Measurements from ENCODE around the gene HERC6. TPM values are rescaled to one million over a fixed set of nuclear protein-coding genes. Genes with fewer than 3 reads are reported as not detected.

Gene HERC6
- total RNA-seq, 1 experiment from 2014 or later = 4.1 TPM

- TF ChIP-seq ATF6 (CRISPR knock-in tag; IDR thresholded peaks at IDR 0.05) (no peak), SMAD3 (CRISPR knock-in tag; IDR thresholded peaks at IDR 0.05; ENCODE audit: borderline replicate concordance) (0 out of 2 replicates have a peak, but pooled peaks have one; percentile 49), CTCF (IDR thresholded peaks at IDR 0.05) (no peak), MLX (CRISPR knock-in tag; IDR thresholded peaks at IDR 0.05) (no peak), FOXP1 (CRISPR knock-in tag; IDR thresholded peaks at IDR 0.05; ENCODE audit: borderline replicate concordance) (0 out of 2 replicates have a peak, but pooled peaks have one; percentile 47), E2F4 (CRISPR knock-in tag; IDR thresholded peaks at IDR 0.05; ENCODE audit: borderline replicate concordance, low read depth) (no peak), ZNF396 (CRISPR knock-in tag; IDR thresholded peaks at IDR 0.05; ENCODE audit: borderline replicate concordance) (no peak), KAT7 (CRISPR knock-in tag; IDR thresholded peaks at IDR 0.05; ENCODE audit: borderline replicate concordance) (no peak), CREM (CRISPR knock-in tag; IDR thresholded peaks at IDR 0.05) (0 out of 2 replicates have a peak, but pooled peaks have one; percentile 28), ZMAT4 (CRISPR knock-in tag; IDR thresholded peaks at IDR 0.05) (no peak), NR2C2 (CRISPR knock-in tag; IDR thresholded peaks at IDR 0.05) (no peak; the same call in 1 of the 2 replicates), PRRX2 (CRISPR knock-in tag; IDR thresholded peaks at IDR 0.05) (no peak), PREB (CRISPR knock-in tag; IDR thresholded peaks at IDR 0.05; ENCODE audit: borderline replicate concordance) (no peak)
These were observed 78.9 kb downstream of the HERC6 start (continued) for GRCh38 chr4:88457307-88458103.

- CTCF ChIA-PET = interaction anchor here (1.2 to 4.1 kb wide), 6 partner anchors 8 to 213 kb away, joined by 3 to 25 read pairs (median 8); partner anchors contain the start of gene HERC6
- Mint-ChIP-seq H3K4me1 (peaks cover 27% of the 10 kb centered on the region), H3K4me3 (peak overlapping the region; percentile 90), H3K36me3 (peaks cover 8% of the 10 kb centered on the region), H3K27ac (no peak overlapping the region), H3K9me3 (peaks cover 4% of the 10 kb centered on the region), H3K27me3 (ENCODE audit: low read depth) (peaks cover 29% of the 10 kb centered on the region)
- POLR2A ChIA-PET = interaction anchor here (1.1 to 1.7 kb wide), 3 partner anchors 10 to 174 kb away, joined by 3 to 9 read pairs (median 4); partner anchors contain the start of genes HERC6 and PPM1K
- DNase-seq (ENCODE audit: low spot score) (no peak), ATAC-seq (no peak)
- TF ChIP-seq ZNF317 (CRISPR knock-in tag; IDR thresholded peaks at IDR 0.05; ENCODE audit: borderline replicate concordance, low read depth) (no peak), ATF2 (CRISPR knock-in tag; IDR thresholded peaks at IDR 0.05; ENCODE audit: borderline replicate concordance, low read depth) (no peak), E2F1 (CRISPR knock-in tag; IDR thresholded peaks at IDR 0.05) (no peak), ZNF281 (CRISPR knock-in tag; IDR thresholded peaks at IDR 0.05) (no peak), NR3C1 (CRISPR knock-in tag; conservative IDR thresholded peaks at IDR 0.05; ENCODE audit: low read depth) (no peak)
These were observed 79.6 kb downstream of the HERC6 start for GRCh38 chr4:88458104-88458740.
